ENCODE measurements around the gene KRTAP4-2.
"Not testable (repeated sequence)": the region's sequence is repeated elsewhere in the genome, so short reads cannot be mapped to it uniquely, and the experiment has no call there.

The KRTAP4-2 gene

DNA sequence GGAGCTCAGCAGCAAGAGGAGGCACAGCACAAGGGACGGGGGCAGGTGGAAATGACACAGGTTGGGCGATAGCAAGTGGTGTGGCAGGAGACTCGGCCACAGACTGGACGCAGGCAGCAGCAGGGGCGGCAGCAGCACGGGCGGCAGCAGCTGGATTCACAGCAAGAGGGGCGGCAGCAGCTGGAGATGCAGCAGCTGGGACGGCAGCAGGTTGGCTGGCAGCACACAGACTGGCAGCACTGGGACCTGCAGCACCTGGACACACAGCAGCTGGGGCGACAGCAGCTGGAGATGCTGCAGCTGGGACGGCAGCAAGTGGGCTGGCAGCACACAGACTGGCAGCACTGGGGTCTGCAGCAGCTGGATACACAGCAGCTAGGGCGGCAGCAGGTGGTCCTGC lies 38.2 kb downstream of the KRTAP4-2 start:
- H3K27ac ChIP-seq (ENCODE audit: low read length); H3K27me3 ChIP-seq (ENCODE audit: control insufficient read depth, insufficient read depth, low read length); H3K36me3 ChIP-seq (ENCODE audit: control insufficient read depth, low read depth, low read length); H3K9ac ChIP-seq (ENCODE audit: low read length); H3K4me3 ChIP-seq (ENCODE audit: low read length); H3K4me1 ChIP-seq (ENCODE audit: control insufficient read depth, low read depth, low read length); H3K9me3 ChIP-seq (ENCODE audit: control insufficient read depth, low read depth, low read length): not testable (repeated sequence)

DNA sequence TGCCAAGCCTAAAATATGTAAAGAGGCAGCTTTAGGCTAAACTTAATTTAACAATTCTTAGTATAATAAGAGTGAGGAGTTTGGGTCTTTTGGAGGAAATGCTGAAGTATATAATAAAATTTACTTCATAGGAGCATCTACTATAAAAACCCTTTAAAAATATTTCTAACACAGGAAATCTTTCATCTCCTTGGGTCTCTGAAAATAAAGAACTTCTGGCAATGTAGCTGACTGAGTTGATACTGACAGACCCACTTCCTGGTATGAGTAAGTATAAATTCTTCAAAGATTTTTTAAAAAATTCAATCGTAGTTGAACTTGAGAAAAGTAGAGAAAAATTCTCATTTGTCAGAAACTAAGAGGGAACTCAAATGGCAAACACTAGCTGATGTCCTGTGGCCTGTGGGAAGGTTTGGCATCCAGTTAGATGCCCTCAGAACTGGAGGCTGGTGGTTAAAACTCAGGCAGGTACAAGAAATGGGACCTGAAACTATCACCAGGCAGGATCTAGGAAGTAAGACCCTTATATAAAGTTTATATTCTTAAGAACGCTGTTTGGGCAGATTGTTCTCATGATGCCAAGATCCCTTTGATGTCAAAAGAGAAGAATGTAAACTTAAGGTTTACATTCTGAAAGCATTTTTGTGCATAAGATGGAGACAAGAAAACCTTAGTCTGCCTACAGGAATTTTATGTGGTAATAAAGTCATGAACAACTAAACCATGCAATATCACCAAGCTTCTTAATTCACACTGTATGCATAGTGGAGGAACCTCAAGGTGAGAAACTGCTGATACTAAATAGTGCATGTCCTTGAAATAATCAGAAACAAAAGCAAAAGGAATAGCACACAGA lies 43.9 kb downstream of the KRTAP4-2 start:
- Histone ChIP-seq H3K9me3 (ENCODE audit: control insufficient read depth, low read depth, low read length) (no peaks in the 10 kb centered on the region), H3K36me3 (ENCODE audit: control insufficient read depth, low read depth, low read length) (no peaks in the 10 kb centered on the region), H3K27ac (ENCODE audit: low read length) (no peak overlapping the region), H3K9ac (ENCODE audit: low read length) (no peak overlapping the region), H3K4me3 (ENCODE audit: low read length) (no peak overlapping the region), H3K27me3 (ENCODE audit: control insufficient read depth, insufficient read depth, low read length) (no peaks in the 10 kb centered on the region), H3K4me1 (ENCODE audit: control insufficient read depth, low read depth, low read length) (no peaks in the 10 kb centered on the region)

DNA sequence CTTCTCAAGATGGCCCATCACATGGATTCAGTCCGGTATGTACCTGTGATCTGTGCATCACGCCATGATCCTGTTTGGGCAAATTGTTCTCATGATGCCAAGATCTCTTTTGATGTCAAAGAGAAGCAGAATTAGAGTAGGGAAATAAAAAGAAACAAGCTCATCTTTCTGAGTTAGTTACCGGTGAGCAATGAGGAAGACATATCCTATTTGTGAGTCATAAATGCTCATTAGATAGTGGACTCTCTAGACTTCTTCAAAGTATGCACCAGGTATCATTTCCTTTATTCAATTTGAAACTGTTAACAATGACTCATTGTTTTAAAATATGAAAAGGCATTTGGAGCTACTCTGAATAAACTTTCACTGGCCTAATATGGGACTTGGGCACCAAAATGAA lies 46.0 kb downstream of the KRTAP4-2 start:
- Histone ChIP-seq H3K4me1 (ENCODE audit: control insufficient read depth, low read depth, low read length) (no peaks in the 10 kb centered on the region), H3K9me3 (ENCODE audit: control insufficient read depth, low read depth, low read length) (no peaks in the 10 kb centered on the region), H3K9ac (ENCODE audit: low read length) (no peak overlapping the region), H3K27ac (ENCODE audit: low read length) (no peak overlapping the region), H3K36me3 (ENCODE audit: control insufficient read depth, low read depth, low read length) (no peaks in the 10 kb centered on the region), H3K4me3 (ENCODE audit: low read length) (no peak overlapping the region), H3K27me3 (ENCODE audit: control insufficient read depth, insufficient read depth, low read length) (no peaks in the 10 kb centered on the region)

Data from iPS-18a (cell line).